HG03378 (cell line): ENCODE data around the gene SDR42E1.
A peak's percentile ranks its signal among the peaks of the same experiment; 100 is the strongest.

Source experiments
- ATAC-seq: cut with Tn5 transposase; IDR thresholded peaks from one replicate; pipeline ENCODE4 v1.9.1; 2021; ENCODE audit warnings: mild to moderate bottlenecking, moderate library complexity; ENCODE audit not compliant: unreplicated experiment

Gene SDR42E1, protein sequence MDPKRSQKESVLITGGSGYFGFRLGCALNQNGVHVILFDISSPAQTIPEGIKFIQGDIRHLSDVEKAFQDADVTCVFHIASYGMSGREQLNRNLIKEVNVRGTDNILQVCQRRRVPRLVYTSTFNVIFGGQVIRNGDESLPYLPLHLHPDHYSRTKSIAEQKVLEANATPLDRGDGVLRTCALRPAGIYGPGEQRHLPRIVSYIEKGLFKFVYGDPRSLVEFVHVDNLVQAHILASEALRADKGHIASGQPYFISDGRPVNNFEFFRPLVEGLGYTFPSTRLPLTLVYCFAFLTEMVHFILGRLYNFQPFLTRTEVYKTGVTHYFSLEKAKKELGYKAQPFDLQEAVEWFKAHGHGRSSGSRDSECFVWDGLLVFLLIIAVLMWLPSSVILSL

DNA sequence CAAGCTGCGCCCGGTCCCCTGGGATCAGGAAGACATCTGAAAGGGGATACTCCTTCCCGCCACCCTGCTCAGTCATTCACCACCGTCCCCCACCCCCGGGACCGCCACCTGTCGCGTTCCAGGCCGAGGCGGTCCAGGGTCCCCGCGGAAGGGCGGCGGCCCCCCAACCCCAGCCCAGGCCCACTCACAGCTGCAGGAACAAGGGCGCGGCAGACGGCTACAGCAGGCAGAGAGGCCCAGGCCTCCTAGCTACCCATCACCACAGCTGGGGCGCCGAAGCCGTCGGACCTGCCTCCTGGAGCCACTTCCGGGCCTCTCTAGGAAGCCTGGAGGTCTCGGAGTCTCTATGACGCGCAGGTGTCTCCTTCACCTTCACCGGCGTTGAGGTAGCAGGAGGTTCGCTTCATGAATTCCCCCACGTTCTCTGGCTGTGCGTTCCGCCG, at the start of gene SDR42E1:
SDR42E1 (minus strand) TSS at position 272 of the 443 bp plus-strand sequence. CDS start 10,612 bp downstream, outside the sequence.
- ATAC-seq: peak; percentile 72

DNA sequence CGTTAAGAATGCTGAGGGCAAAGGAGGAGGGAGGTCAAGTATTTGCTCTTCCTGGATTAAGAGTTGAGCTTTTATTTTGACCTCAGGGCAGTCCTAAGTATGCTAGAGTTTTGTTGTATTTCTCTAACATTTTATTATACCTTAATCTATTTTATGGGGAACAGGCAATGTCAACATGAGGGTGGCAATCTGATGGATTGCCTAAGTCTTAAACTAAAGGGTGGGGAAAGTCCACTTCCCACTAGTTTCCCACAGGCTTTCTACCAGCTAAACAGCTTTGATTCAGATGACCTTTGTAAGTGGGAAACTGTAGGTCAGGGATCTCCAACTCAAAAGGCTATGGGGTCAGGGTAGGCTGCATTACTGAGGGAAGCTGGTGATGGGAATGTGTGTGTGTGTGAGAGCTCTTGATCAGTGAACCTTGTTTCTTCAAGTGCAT, 48.7 kb upstream of the SDR42E1 start:
- no peak for ATAC-seq

DNA sequence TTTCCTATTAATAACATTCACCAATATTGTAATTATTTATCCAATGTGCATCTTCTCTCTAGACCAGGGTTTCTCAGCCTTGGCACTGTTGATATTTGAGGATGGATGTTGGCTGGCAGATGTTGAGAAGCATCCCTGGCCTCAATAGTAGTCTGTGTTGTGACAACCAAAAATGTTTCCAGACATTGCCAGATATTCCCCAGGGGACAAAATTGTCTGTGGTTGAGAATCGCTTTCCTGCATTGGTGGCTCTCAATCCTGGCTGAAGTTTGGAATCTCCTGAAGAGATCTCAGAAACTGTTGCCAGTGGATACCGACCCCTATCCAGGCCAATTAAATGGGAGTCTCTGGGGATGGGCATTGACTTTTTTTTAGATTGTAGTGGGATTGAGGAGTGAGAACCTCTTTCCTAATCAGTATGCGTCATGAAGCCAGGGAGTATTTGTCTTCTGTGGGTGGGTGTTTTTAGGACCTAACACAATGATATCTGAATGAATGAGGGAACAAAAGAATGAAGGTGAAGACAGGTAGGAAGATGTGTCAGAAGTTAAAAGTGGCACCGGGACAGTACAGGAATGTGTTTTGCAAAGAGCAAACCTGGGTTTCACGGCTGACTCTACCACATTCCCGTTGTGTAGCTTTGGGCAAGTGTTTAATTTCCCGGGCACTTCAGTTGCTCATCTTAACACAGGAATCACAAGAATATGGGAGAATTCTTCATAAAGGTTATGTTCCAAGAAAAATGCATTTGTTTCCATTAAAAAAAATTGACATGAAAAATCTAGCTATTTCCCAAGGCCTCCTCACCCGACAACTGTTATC, 48.1 kb upstream of the SDR42E1 start:
- no peak for ATAC-seq

DNA sequence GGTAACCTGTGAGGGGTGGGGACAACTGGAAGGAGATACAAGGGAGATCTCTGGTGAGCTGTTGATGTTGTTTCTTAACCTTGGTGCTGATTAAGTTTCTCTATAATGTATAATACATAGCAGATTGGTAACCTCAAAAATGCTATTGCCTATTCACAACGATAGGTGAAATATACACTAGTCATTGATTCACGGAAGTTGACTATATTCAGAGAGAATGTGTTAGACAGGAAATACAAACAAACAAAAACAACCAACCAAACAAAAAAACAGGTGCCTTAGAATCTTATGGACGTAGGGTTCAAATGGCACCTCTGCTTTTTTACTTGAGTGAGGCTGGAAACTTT, 45.3 kb upstream of the SDR42E1 start:
- no peak for ATAC-seq

DNA sequence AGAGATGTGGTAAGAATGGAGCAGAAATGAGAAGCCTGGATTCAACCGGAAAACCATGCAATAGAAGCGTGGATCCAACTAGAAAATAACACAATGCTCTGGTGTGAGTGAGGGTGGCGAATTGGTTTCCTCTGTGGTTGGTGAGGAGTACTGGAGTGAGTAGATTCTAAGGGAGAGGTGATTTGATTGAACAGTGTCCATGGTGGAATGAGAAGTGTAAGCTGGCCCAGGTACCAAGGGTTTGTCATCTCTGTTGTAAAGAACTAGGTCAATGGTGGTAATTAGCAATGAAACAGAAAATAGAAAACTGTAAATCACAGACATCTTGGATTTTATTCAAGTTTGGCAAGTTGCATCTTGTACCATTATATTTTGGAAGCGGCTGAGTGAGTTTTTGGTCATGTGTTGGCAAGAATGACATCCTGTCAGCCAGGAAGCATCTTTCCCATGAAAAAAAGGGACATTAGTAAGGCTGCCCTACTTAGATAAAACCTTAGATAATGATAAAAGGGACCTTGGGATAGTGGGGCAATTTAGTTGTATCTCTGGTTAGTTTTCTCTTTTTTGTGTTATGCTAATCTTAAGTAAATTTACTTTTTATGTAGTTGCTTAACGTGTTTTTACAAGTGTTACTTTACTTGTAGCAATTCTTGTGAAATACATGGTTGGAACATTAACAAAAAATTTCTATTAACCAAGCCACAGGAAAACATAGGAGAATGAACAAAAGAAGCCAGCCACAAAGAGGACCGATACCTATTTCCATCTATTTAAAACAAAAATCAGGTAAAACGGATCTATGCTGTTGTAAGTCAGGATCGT, 44.7 kb upstream of the SDR42E1 start:
- ATAC-seq: no peak

DNA sequence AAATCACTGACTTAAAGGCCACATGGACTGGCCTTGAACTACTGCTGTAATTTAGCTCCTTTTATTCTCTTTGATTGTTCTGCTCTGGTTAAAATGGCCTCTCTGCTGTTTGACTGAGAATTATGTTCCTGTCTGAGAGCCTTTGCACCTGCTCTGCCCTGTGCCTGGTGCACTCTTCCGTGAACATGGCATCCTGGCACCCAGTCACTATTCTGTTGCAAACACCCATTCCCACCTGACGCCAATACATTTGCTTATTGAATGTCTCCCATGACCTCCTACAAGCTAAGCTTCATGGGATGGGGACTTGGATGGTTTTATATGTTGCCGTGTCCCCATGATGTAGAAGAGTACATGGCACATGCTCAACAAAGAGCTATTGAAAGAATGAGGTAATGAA, 43.8 kb upstream of the SDR42E1 start:
- ATAC-seq: no peak

DNA sequence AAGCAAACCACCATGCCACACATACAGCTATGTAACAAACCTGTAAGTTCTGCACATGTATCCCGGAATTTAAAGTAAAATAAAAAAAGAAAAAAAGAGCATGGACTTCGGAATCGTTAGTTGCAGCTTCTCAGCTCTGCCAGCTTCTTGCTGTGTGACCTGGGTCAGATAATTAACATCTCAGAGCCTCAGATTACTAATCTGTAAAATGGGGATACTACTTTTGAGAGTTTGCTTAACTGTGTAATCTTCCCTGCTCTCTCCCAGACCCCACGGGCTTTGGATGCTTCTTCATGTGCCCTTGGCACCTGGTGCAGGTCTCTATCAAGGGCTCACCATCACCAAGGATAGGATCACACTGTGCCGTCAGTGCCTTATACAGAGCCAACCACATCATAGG, 40.4 kb upstream of the SDR42E1 start:
- no peak for ATAC-seq

DNA sequence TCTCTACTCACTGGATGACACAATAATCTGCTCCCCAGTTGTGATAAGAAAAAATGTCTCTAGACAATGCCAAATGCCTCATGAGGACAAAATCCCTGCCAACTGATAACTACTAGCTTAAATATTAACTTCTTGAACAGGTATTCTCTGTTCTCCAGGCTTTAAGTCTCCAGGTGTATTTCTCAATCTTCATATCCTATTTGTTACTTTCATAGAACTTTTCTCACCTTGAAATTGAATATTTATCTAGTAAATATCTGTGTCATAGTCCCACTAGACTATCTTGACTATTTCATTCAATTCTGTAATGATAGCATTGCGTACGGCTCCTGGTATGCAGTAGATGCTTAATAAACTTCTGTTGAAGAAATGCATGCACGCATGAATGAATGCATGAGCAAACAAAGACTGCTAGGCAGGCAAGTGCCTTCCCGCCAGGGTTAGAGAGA, 39.7 kb upstream of the SDR42E1 start:
- ATAC-seq: no peak

DNA sequence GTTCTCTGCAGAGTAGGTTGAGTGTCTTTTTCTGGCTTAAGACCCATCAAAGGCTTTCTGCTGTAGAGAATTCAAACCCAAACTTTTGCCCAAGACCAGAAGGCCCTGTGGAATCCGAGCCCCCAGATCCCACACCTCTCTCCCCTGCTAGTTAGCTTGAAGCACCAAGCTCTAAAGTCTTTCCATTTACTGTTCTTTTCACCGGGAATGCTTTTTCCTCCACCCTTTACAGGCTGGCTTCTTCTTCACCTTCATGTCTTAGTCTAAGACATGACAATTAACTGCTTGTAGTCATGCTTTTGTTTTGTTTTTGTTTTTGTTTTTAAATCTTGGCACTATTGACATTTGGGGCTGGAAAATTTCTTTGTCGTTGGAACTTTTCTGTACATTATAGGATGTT, 39.2 kb upstream of the SDR42E1 start:
- no peak for ATAC-seq

DNA sequence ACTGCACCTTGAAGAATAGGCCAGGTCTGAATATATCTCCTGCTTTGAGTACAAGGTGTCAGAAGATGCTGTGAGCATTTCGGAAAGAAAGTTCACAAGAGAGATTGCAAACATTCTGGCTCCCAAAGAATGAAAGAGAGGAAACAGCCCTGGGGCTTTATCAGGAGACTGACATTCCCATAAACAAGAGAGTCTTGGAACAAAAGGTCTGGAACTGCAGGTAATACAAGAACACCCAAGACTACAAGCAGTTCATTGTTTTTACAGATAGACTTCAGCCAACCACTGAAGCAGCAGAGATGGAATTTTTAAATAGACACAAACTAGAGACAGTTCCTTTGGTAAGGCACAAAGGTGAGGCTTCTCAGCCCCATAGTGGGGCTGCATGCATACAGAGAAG, 38.2 kb upstream of the SDR42E1 start:
- no peak for ATAC-seq

DNA sequence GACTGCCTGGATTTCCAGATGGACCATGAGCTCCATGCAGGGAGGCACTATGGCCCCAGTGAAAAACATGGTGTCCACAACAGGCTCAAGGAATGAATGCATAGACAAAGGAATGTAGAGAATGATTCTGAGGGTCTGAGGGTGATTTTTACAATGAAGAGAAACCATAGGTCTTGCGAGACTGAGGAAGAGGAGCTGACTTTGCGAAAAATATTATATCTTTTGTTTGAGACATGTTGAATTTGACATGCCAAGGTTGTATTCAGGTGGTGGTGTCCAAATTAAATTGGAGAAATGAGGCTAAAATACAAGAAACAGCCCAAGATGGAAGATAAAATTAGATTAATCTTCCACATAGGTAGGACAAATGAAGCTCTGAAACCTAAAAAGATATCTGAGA, 36.5 kb upstream of the SDR42E1 start:
- no peak for ATAC-seq

DNA sequence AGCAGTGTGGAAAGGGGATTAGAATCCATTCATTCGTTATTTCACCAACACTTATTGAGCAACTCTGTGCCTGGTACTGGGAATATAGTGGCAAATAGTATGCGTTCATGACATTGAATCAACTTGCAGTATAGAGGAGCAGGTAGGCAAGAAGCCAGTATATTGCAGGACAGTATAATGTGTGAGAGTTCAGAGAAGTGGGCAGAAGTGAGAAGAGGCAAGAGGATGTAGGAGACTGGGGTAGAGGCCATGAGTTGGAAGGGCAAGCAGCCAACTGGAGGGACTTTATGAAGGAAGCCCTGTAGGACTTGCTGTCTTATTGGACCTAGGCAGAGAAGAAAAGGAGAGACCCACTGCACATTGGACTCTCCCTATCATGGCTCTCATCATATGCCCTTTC, 36.1 kb upstream of the SDR42E1 start:
- ATAC-seq: no peak

DNA sequence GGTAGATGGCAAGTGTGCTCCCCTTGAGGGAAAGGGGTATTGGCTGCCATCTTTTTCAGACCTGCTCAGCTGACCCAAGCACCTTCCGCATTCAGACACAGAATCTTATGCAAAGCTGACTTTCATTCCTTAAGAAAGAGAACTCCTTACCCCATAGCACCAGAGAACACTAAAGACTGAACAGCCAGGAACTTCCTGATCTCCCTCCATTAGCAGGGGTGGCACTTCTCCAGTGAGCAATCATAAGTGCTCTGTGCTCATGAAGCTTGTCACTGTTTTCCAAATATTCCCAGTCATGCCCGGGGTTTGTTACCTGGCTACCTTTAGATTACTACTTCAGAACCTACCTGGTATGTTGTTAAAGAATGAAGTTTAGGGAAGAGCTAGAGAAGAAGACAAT, 35.7 kb upstream of the SDR42E1 start:
- no peak for ATAC-seq

DNA sequence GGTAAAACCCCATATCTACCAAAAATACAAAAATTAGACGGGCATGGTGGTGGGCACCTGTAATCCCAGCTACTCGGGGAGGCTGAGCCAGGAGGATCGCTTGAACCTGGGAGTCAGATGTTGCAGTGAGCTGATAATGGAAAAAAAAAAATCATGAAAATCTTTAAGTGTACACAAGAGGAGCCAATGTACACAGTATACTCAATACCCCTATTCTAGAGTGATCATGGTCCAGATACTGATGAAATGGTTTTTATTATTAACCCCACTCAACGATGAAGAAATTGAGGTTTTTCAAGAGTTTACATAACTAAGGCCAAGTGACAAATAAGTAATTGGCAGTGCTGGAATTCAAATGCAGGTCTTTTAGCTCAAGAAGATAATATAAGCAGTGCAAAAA, 35.3 kb upstream of the SDR42E1 start:
- ATAC-seq: no peak

DNA sequence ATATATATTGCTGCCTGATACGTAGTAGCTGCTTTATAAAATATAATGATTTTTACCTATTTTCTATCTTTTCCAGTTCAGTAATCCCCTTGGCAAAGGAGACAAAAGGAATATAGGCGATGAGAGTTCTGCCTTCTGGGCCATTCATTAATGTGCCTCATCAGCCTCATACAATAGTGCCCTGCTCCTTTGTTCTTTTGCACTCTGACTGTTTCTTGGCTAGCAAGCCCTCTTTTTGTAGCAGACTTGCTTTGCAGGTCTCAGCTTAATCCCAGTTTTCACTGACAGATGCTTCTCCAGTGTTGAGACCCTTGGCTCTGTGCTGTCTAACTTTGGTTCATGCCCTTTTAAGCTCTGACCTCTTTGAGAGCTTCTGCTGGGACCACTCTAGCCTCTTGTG, 34.2 kb upstream of the SDR42E1 start:
- no peak for ATAC-seq

DNA sequence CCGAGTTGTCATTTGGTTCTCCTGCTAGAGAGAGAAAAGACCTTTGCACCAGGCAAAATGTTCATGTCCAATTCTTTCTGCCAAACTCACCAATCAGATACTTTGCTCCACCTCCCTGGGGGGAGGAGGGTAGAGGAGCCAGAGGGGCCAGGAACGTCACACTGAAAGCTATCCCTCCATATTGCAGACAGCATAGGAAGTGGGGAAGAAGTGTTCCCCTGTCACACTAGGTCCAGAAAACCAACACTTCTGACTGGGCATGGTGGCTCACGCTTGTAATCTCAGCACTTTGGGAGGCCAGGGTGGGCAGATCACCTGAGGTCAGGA, 33.3 kb upstream of the SDR42E1 start:
- ATAC-seq: no peak

DNA sequence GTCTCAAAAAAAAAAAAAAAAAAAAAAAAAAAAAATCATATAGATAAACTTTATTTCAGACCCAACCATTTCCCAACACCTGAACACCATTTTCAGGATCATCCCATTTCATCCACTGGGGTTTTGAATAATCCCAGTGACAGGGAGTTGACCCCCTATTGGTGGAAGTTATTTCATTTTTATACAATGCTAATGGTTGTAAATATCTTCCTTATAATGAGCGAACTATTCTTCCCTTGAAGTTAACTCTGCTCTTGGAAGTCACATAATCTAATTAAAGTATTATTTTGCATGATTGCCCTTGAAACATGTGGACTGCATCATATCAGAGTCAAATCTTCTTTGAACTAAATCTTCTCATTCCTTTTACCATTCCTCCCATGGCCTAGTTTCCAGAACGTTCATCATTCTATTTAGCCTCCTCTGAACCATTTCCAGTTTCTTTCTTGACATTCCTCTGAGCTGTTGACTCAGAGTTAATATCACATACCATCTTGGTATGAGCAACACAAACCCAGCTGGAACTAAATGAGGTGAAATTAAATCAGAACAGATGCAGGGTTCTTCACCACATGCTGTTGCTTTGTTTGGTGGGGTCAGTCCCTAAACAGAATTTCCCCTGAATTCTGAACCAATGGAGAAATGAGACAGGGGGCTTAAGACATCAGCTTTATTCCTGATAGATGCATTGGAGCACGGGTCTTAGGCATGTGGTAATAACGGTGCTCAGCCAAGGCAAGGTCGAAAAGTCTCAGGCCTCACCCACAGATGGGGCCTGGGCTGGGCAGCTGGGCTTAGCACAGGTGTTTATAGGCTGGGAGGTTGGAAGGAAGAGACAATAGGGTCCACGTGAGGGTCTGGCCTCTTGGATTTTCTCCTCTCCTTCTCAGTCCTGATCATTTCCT, 32.7 kb upstream of the SDR42E1 start:
- no peak for ATAC-seq

DNA sequence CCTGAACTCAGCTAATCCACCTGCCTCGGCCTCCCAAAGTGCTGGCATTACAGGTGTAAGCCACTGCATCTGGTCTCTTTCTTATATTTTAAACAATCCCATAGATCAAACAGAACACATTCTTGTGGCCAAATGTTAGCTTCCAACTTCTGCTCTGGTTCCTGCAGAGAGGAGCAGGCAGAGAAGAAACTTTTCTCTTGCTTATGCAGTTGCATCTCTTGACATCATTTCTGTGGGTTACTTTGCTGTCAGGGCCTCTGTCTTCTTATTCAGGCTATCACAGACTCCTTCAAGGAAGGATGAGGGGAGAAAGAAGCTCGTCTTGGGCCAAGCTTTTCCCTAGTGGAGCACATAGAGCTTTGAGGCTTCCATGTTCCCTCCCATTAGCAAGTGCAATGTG, 31.6 kb upstream of the SDR42E1 start:
- no peak for ATAC-seq

DNA sequence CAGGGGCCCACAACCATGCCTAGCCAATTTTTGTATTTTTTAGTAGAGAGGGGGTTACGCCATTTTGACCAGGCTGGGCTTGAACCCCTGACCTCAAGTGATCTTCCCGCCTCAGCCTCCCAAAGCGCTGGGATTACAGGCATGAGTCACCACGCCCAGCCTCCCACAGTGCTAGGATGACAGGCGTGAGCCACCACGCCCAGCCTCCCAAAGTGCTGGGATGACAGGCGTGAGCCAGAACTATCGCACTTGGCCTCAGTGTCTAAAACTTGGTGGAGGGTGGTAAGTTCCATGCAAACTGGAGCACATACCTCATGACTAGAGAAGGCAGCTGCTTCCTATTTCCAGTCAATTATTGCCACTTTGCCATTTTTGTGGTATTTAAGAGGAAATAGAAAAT, 30.9 kb upstream of the SDR42E1 start:
- ATAC-seq: no peak

DNA sequence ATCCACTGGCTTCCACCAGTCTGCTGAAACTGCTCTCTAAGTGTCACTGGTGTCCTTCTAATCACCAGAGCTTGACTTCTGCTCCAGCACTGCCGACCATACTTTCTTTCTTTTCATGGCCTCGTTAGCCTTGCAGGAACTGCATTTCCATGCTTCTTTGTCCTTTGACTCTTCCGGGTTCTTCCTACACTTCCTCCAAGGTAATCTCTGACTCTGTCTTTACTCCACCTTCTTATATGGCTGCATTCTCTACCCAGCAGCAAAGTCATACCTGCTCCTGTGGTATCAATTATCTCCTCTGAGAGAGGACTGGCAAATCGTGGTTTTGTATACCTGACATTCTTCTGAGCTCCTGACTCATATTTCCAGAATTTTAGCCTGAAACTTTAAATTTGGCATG, 30.3 kb upstream of the SDR42E1 start:
- ATAC-seq: no peak
